ENCODE results near the gene ZNF512B. TPM values are rescaled to one million over a fixed set of nuclear protein-coding genes. Genes with fewer than 3 reads are reported as not detected.
"Not testable (repeated sequence)": the region's sequence is repeated elsewhere in the genome, so short reads cannot be mapped to it uniquely, and the experiment has no call there.

The ZNF512B gene
- total RNA-seq, 2 donors from 2014 or later = 1.3 to 2.9 TPM

DNA sequence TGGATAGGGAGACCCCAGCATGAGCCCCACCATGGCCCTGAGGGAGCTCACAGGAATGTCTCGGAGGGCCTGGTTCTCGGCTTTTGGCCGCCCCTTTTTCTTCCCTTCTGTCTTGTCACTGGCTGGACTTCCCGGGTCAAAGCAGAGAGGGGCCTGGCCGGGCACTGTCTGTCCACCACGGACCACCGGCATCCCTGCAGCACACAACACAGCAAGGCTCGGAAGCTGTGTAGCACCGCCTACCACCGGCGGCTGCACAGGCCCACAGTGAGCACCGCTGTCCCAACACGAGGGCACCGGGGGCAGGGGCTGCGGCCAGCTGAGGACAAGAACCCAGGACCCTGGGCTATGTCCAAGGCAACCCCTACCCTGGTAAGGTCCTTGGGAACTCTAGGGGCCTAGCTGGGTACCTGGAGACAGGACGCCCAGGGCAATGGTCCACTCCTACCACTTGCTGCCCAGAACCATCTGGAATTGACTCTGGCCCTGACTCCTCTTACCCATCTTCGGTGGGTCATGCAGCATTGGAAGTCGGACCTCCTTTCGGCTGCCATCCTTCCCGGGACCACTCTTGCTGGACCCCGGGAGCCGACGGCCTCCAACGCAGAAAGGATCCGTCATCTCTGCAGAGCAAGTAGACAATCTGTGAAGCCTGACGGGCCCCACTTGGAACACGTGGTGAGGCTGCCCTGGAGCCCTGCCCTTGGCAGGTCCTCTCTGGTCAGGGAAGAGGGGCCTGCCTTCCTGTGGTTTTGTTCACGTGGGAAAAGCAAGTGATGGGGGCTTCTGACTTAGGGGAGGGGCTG lies 2.2 kb downstream of the ZNF512B start:
- intact Hi-C loops (cut with DNase I, micrococcal nuclease) = no loop called here

GRCh38 chr20:63966944-63967322 lies 2.8 kb downstream of the ZNF512B start:
- intact Hi-C loops (cut with DNase I, micrococcal nuclease) = no loop called here
- ATAC-seq (no peak), DNase-seq (peak in 1 of 2 donors; percentile 16)

More for the DNA sequence above, 2.2 kb downstream of the ZNF512B start:
- ATAC-seq = no peak
- DNase-seq = peak in 1 of 2 donors; percentile 22

DNA sequence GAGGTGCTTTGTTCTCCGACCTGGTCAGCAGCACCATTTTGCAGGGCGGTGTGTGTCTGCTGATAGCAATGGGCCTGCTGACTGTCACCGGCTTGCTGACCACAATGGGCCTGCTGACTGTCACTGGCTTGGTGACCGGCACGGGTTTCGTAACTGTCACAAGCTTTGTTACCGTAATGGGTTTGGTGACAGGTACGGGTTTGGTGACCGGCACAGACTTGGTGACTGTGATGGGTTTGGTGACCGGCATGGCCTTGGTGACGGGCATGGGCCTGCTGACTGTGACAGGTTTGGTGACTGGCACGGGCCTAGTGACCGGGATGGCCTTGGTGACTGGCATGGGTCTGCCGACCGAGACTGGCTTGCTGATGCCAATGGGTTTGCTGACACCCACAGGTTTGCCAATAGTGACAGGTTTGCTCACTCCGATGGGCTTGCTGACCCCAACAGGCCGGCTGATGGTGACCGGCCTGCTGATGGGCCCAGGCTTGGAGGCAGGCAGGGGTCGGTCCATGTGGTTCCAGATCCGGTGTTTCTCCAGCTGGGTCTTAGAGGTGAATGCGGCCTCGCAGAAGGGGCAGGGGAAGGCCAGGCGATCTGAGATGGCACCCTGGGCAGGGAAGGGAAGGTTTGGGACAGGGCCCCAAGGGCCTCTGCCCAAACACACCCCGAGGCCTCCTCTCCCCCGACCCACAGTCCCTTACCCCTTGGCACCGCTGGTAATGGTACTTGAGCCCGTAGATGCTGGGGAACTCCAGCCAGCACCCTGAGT lies 3.4 kb downstream of the ZNF512B start:
- intact Hi-C loops (cut with DNase I, micrococcal nuclease) = no loop called here
- ATAC-seq (no peak), DNase-seq (no peak)

- ATAC-seq (no peak), DNase-seq (peak in 1 of 2 donors; percentile 23)
- intact Hi-C loops (cut with DNase I, micrococcal nuclease) = no loop called here
Measured at GRCh38 chr20:63964412-63964811, 5.3 kb downstream of the ZNF512B start.

DNA sequence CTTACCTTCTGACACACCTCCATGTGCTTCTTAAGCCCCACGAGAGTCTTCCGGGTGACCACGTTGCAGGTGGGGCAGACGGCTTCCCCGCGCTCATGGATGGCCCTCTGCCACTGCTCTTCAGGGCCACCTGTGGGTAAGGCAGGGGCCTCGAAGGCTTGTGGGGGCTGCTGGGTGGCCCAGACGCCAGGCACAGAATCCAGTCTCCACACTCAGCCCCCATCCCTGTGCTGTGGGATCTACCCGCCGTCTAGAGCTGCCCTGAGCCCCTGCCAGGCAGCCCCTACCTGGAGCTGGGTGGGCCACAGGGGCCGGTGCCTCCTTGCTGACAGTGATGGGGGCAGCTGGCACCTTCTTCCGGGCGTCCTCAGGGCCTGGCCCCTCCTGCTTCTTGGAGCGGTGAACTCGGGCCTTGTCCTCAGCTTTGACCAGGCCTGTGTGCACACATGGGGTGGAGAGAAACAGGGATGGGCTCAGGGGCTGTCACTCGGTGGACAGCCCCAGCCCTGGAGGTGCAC lies 5.9 kb downstream of the ZNF512B start:
- ATAC-seq (no peak), DNase-seq (peak in 1 of 2 donors; percentile 21)
- intact Hi-C loops (cut with DNase I, micrococcal nuclease) = no loop called here

GRCh38 chr20:63963348-63963741 lies 6.4 kb downstream of the ZNF512B start:
- intact Hi-C loops (cut with DNase I, micrococcal nuclease) = no loop called here
- ATAC-seq = no peak
- peak; percentile 4 to 24 for DNase-seq

DNA sequence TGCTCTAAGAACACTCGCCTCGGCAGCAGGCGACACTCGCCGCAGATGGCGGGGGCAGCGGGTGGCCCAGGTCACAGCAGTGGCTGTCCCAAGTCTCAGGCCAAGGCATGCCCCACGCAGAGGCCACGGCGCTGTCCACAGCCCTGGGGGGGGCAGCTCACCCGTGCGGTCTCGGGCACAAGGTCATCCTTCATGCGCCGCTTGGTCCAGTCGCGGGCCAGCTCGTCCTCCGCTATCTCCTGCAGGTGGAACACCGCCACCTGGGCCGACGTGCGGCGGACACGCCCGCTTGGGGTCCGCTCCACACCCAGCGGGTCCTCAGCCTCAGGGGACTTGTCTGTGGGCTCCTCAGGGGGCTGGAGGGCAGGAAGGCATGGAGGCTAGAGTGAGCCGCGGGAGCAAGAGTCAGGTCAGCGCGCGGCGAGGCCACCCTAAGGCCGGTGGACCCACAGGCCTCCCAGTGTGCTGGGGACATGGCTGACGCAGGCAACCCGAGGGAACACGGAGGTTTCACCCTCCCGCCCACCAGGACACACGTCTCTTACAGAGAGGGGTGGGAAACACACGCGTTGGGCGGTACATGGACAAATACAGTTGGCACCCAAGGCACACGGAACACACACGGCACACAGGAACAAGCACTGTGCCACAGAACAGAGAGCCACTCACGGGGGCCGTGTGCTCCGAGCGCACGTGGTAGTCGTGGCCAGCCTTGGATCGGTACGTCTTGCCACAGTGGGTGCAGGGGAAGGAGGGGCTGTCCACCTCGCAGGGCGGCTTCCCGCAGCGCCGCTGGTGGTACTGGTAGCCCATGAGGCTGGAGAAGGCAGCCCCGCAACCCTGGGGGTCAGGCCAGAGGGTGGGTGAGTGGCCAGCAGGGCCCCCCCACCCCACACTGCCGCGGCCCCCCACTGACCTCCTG lies 7.0 kb downstream of the ZNF512B start:
- intact Hi-C loops (cut with DNase I, micrococcal nuclease) = no loop called here
- DNase-seq (peak in 1 of 2 donors; percentile 5), ATAC-seq (no peak)

DNA sequence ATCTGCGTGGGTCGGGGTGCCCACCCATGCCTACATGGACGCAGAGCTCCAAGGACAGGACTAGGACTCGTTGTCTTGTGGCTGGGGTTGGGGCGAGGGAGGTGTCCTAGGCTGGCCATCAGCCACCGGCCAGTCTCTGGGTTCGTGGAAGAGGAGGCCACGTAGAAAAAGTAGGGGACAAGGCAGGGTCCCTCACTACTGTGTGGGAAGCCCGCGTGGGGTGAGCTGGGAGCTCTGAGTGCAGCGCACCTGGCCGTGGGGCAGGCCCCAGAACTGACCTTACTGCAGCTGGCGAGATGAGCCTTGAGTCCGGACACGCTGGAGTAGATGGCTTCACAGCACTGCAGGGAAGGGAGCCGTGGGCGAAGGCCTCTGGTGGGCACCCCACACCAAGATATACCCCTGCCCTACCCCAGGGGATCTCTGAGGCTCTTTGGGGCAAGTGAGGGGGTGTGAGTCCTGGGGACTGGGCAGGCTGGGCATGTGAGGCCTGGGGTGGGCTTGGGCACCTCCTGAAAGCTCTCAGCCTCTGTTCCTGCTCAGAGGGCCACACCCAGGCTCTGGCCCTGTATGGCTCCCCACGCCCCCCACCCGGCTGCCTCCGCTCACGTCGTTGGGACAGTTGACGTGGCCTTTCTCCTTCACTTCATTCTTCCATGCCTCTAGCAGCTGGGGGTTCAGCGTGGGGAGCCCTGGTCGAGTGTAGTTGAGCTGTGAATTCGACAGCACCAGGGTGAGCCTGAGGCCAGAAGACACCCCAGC lies 7.9 kb downstream of the ZNF512B start:
- DNase-seq = peak in 1 of 2 donors; percentile 8
- no peak for ATAC-seq
- intact Hi-C loops (cut with DNase I, micrococcal nuclease) = no loop called here

GRCh38 chr20:63960654-63961621 lies 8.8 kb downstream of the ZNF512B start:
- ATAC-seq; DNase-seq; intact Hi-C loops (cut with DNase I, micrococcal nuclease): not testable (repeated sequence)

DNA sequence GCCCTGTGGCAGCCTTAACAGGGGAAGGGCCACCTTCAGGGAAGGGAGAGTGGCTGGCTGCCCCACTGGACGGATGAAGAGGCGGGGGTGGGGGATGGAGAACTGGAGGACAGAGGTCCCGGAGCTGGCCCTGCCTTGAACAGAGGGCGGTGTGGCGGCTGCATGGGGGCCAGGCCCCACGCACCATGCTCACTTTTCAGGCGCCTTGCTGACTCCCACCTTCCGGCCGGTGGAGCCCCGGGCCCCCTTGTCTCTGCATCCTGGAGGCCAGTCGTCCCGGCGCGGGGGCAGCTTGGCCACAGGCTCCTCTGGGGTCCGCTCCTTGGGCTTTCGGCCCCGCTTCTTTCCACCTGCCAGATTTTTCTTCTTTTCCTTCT lies 10.0 kb downstream of the ZNF512B start:
- intact Hi-C loops (cut with DNase I, micrococcal nuclease) = no loop called here
- DNase-seq = no peak
- ATAC-seq = no peak

GRCh38 chr20:63958964-63959698 lies 10.6 kb downstream of the ZNF512B start:
- DNase-seq (no peak), ATAC-seq (no peak)

DNA sequence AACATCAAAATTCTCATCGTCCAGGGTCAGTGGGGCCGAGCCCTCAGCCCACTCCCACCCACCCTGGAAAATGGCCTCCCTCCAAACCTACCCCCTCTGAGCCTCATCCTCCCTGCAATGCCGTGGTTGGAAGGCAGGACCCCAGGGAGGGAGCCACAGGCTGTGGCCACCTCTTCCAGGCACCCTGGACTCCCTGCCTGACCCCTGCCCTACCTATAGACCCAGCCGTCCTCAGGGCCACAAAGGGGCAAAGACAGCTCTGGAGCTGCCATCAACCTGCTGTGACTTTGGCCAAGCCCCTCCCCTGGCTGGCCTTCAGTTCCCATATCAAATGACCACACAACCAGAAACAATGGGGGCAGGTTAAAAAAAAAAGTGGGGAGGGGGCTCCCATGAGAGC lies 11.3 kb downstream of the ZNF512B start:
- no peak for DNase-seq
- no peak for ATAC-seq

More at GRCh38 chr20:63958964-63959698, 10.6 kb downstream of the ZNF512B start:
- intact Hi-C loops (cut with DNase I, micrococcal nuclease) = no loop called here

DNA sequence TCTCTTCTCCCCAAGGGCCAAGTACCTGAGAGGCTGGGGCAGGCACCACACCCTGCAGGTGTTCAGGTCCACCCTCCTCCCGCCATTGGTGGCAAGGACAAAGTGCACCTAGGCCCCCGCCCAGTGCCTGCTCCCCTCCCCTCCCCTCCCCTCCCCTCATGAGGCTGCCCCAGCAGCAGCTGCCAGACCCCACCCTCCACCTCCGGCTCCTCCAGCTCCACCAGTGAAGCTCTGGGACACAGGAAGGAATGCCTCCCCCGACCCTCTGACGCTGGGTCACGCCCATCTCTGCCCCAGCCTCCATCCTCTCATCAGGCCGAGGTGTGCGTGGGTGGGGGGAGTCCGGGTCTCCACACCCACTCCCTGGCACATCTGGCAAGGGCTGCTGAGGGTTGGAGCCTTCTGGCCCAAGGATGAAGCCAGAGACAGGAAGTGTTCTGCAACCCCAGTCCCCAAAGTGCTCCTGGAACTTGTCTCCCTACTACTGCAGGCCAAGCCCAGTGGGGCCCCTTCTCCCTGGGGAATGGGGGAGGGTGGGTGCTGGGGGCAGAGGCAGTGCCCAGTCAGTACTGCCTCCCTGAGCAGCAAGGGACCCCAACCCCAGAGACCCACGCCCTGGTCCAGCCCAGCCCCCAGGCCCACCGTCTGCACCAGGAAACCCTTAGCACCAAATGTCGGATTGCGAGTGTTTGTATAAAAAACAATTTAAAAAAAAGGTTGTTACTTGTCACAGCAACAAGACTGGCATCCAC lies 11.9 kb downstream of the ZNF512B start:
- ATAC-seq (peak; percentile 66), DNase-seq (peak; percentile 84 to 94)
- intact Hi-C loops (cut with DNase I, micrococcal nuclease) = no loop called here

More for the DNA sequence above, 11.3 kb downstream of the ZNF512B start:
- intact Hi-C loops (cut with DNase I, micrococcal nuclease) = no loop called here

- intact Hi-C loops (cut with DNase I, micrococcal nuclease) = no loop called here
- ATAC-seq (peak; percentile 61), DNase-seq (peak; percentile 84 to 88)
Measured at GRCh38 chr20:63957004-63957689, 12.6 kb downstream of the ZNF512B start.

GRCh38 chr20:63956664-63957003 lies 13.1 kb downstream of the ZNF512B start:
- no peak for ATAC-seq
- DNase-seq = no peak
- intact Hi-C loops (cut with DNase I, micrococcal nuclease) = no loop called here
